ENCODE data around the gene GRHL1.
A peak's percentile ranks its signal among the peaks of the same experiment; 100 is the strongest.

The GRHL1 gene

DNA sequence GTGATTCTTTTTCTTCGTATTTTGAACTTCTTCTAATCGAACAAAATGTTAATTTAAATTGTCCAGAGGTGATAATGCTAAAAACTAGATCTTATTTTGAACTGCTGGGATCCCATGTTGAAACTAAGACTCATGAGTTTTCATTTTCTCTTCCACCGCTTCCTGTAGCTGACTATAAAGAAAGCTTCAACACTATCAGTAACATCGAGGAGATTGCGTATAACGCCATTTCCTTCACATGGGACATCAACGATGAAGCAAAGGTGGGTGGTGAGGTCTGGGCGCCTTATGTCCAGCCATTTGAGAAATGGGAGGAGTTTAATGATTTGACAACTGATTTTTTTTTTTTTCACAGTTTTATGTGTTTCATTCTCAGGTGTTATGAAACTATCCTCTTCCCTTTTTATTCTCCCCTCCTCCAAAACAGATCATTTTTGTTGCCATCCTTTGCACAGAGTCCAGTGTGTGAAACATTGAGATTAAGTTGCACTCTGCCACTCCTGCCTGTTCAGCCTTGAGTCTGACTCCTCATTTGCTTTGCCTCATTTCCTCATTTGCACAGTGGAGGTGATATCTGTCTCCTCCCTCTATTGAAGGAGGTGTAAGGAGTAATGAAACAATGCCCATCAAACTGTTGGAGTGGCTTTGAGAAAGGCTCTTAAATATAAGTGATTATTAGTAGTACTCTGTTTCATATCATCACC, 13.8 kb downstream of the GRHL1 start:
- Histone ChIP-seq H3K4me2 (ENCODE audit: low read length) (no peak overlapping the region), H3K79me2 (ENCODE audit: control insufficient read depth, insufficient read depth, low read length, poor library complexity) (no peaks in the 10 kb centered on the region), H4K12ac (ENCODE audit: low read depth, low read length) (no peak overlapping the region), H4K91ac (ENCODE audit: low read depth, low read length) (no peak overlapping the region), H3K9ac (ENCODE audit: low read length) (no peak overlapping the region), H2BK120ac (ENCODE audit: insufficient read depth, low read length, poor library complexity) (no peak overlapping the region), H3K18ac (ENCODE audit: low read length) (no peak overlapping the region), H3K36me3 (ENCODE audit: control insufficient read depth in 1 of 2, insufficient read depth in 2 of 2, low read length in 2 of 2) (peaks cover 5 to 22% of the 10 kb centered on the region in 2 experiments), H2AFZ (ENCODE audit: insufficient read depth, low read length, poor library complexity) (no peak overlapping the region), H3K27ac (ENCODE audit: low read depth, low read length) (no peak overlapping the region), H3K79me1 (ENCODE audit: low read length) (no peaks in the 10 kb centered on the region), H3K4me3 (ENCODE audit: low read depth, low read length) (no peak overlapping the region), H4K8ac (ENCODE audit: low read depth, low read length) (no peak overlapping the region), H3K27me3 (ENCODE audit: insufficient read depth, low read length) (no peaks in the 10 kb centered on the region), H3K9me3 (ENCODE audit: insufficient read depth, low read depth, low read length) (no peaks in the 10 kb centered on the region), H2AK5ac (ENCODE audit: low read length) (no peak overlapping the region), H3K4ac (ENCODE audit: low read depth, low read length) (no peak overlapping the region), H2BK5ac (ENCODE audit: low read depth, low read length, poor library complexity) (no peak overlapping the region), H2BK12ac (ENCODE audit: low read length) (no peak overlapping the region), H3K4me1 (ENCODE audit: control insufficient read depth in 1 of 2, insufficient read depth in 2 of 2, low read length in 2 of 2) (peaks cover 2 to 3% of the 10 kb centered on the region in 2 experiments), H3K14ac (ENCODE audit: low read length) (no peak overlapping the region), H3K23ac (ENCODE audit: low read length) (no peak overlapping the region)
- no peak for DNase-seq
- WGBS (ENCODE audit: extremely low coverage, insufficient coverage, insufficient read length) = no CpG with 5 or more reads among the region's 8 CpGs

DNA sequence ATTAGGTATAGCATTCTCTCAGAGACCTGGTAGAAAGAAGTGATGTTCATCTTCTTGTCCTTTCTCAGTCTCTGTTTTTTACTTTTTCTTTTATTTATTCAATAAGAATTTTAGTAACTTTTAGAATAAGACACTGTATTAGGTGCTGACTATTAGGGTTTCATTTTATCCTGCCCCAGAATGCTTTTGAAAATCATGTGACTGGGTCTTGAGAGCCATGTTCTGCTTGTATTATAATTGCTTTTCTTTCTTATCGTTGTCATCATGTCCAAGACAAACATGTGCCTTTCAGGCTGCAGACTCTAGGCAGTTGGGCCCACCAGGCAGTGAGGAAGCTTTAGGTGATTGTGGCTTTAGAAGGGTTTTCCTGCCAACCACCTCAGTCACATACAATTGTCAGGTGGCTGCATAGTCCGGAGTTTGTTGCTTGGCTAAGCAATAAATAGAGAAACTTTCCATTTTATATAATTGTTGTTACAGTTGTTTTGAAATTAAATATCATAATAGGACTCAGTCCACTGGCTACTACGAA, 15.1 kb downstream of the GRHL1 start:
- no CpG with 5 or more reads among the region's 3 CpGs for WGBS (ENCODE audit: extremely low coverage, insufficient coverage, insufficient read length)

DNA sequence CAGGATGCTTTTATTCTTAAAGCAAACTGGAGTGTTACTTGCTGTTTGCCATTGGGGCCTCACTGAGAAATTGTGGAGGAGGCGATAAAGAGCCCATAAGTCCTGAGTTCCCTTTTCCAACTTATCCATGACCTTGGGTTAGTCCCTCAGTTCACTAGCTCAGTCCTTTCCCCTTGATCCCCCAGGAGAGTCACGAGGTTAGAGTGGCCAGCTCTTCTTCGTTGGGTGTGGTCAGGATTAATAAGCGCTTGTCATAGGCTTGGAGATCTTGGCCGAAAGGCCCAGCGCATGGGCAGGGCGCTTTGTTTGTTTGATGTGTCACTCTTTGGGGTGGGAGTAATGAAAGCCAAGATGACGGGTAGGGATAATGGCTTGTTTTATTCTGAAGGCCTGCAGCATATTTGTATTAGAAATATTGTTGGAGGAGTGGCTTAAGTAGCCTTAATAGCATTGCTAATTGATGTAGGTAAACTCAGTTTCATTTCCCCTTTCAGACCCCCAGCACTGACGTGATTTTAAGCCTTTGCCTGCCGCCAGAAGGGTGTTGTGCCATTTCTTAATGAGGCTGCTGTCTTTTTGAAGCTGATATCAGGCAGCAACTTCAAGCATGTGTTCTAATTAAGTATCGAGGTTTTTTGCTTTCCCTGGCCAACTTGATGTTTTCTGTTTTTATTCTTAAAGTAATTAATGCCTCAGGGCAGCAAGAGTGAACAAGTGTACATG, 15.7 kb downstream of the GRHL1 start:
- Histone ChIP-seq H3K4me3 (ENCODE audit: low read depth, low read length) (no peak overlapping the region), H3K4me1 (ENCODE audit: control insufficient read depth in 1 of 2, insufficient read depth in 2 of 2, low read length in 2 of 2) (peaks cover 8 to 13% of the 10 kb centered on the region in 2 experiments), H2BK120ac (ENCODE audit: insufficient read depth, low read length, poor library complexity) (no peak overlapping the region), H3K79me2 (ENCODE audit: control insufficient read depth, insufficient read depth, low read length, poor library complexity) (no peaks in the 10 kb centered on the region), H3K27me3 (ENCODE audit: insufficient read depth, low read length) (no peaks in the 10 kb centered on the region), H3K18ac (ENCODE audit: low read length) (no peak overlapping the region), H3K9ac (ENCODE audit: low read length) (no peak overlapping the region), H3K4me2 (ENCODE audit: low read length) (no peak overlapping the region), H3K36me3 (ENCODE audit: control insufficient read depth in 1 of 2, insufficient read depth in 2 of 2, low read length in 2 of 2) (peaks cover 2 to 14% of the 10 kb centered on the region in 2 experiments), H2BK12ac (ENCODE audit: low read length) (no peak overlapping the region), H3K23ac (ENCODE audit: low read length) (no peak overlapping the region), H2AK5ac (ENCODE audit: low read length) (no peak overlapping the region), H4K91ac (ENCODE audit: low read depth, low read length) (no peak overlapping the region), H2BK5ac (ENCODE audit: low read depth, low read length, poor library complexity) (no peak overlapping the region), H3K4ac (ENCODE audit: low read depth, low read length) (peak overlapping the region; percentile 33), H4K12ac (ENCODE audit: low read depth, low read length) (no peak overlapping the region), H3K27ac (ENCODE audit: low read depth, low read length) (no peak overlapping the region), H3K14ac (ENCODE audit: low read length) (no peak overlapping the region), H4K8ac (ENCODE audit: low read depth, low read length) (no peak overlapping the region), H3K9me3 (ENCODE audit: insufficient read depth, low read depth, low read length) (no peaks in the 10 kb centered on the region), H2AFZ (ENCODE audit: insufficient read depth, low read length, poor library complexity) (no peak overlapping the region), H3K79me1 (ENCODE audit: low read length) (peaks cover 2% of the 10 kb centered on the region)
- DNase-seq = no peak
- no CpG with 5 or more reads among the region's 11 CpGs for WGBS (ENCODE audit: extremely low coverage, insufficient coverage, insufficient read length)

More for the DNA sequence above, 15.1 kb downstream of the GRHL1 start:
- Histone ChIP-seq H2BK120ac (ENCODE audit: insufficient read depth, low read length, poor library complexity) (no peak overlapping the region), H4K12ac (ENCODE audit: low read depth, low read length) (no peak overlapping the region), H3K4ac (ENCODE audit: low read depth, low read length) (no peak overlapping the region), H2BK12ac (ENCODE audit: low read length) (no peak overlapping the region), H2BK5ac (ENCODE audit: low read depth, low read length, poor library complexity) (no peak overlapping the region), H3K27ac (ENCODE audit: low read depth, low read length) (no peak overlapping the region), H3K79me2 (ENCODE audit: control insufficient read depth, insufficient read depth, low read length, poor library complexity) (no peaks in the 10 kb centered on the region), H4K8ac (ENCODE audit: low read depth, low read length) (no peak overlapping the region), H3K36me3 (ENCODE audit: control insufficient read depth in 1 of 2, insufficient read depth in 2 of 2, low read length in 2 of 2) (peaks cover 2 to 16% of the 10 kb centered on the region in 2 experiments), H3K4me2 (ENCODE audit: low read length) (no peak overlapping the region), H3K27me3 (ENCODE audit: insufficient read depth, low read length) (no peaks in the 10 kb centered on the region), H3K4me1 (ENCODE audit: control insufficient read depth in 1 of 2, insufficient read depth in 2 of 2, low read length in 2 of 2) (peaks cover 8 to 13% of the 10 kb centered on the region in 2 experiments), H3K9ac (ENCODE audit: low read length) (no peak overlapping the region), H3K4me3 (ENCODE audit: low read depth, low read length) (no peak overlapping the region), H3K18ac (ENCODE audit: low read length) (no peak overlapping the region), H3K23ac (ENCODE audit: low read length) (no peak overlapping the region), H3K9me3 (ENCODE audit: insufficient read depth, low read depth, low read length) (no peaks in the 10 kb centered on the region), H4K91ac (ENCODE audit: low read depth, low read length) (no peak overlapping the region), H3K79me1 (ENCODE audit: low read length) (peaks cover 2% of the 10 kb centered on the region), H2AK5ac (ENCODE audit: low read length) (no peak overlapping the region), H2AFZ (ENCODE audit: insufficient read depth, low read length, poor library complexity) (no peak overlapping the region), H3K14ac (ENCODE audit: low read length) (no peak overlapping the region)
- DNase-seq = no peak

DNA sequence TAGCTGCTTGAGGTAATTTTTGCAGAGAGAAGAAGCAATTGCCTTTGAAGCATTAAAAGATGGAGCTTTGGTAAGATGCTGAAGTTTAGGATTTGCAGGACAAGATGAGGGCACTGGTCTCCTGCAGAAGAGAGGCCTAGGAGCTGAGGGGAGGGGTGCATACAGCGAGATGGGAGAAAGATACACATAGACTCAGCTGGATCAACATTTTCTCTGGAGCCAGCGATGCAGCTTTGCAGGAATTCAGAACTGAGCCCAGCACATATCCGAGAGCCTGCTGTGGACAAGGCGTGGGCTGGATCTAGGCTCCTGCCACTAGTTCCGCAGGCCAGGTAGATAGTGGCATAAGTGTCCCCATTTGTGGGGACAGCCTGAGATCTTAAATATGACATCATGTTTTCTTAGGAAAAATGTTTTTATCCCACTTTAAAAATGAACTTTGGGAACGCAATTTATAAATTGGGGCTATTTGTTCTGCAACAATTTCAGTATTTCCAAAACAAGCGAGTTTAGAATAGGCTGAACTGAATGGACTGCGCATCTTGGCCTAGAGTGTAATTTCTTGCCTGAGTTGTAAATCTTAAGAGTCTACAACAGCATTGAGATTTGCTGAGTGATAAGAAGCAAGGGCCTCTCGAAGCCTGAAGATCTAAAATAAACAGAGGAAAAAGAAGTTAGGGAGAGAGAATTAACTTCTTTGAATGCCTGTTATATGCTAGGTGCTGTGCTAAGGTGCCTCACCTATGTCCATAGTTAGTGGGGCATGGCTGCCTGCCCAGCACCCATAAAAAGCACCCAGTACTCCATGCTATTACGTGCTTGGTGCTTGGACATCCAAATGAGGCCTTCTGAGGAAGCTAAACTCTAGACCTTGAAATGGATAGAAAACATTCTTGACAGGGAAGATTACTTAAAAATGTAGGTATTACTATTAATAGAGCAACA, 17.3 kb downstream of the GRHL1 start:
- no peak overlapping the region for H3K9ac ChIP-seq (ENCODE audit: low read length)
- no peak overlapping the region for H4K12ac ChIP-seq (ENCODE audit: low read depth, low read length)
- H4K8ac ChIP-seq (ENCODE audit: low read depth, low read length) = no peak overlapping the region
- peaks cover 2% of the 10 kb centered on the region for H3K79me2 ChIP-seq (ENCODE audit: control insufficient read depth, insufficient read depth, low read length, poor library complexity)
- no peak overlapping the region for H3K4me3 ChIP-seq (ENCODE audit: low read depth, low read length)
- no peak for DNase-seq
- no peak overlapping the region for H3K23ac ChIP-seq (ENCODE audit: low read length)
- H3K27ac ChIP-seq (ENCODE audit: low read depth, low read length) = no peak overlapping the region
- no peak overlapping the region for H3K18ac ChIP-seq (ENCODE audit: low read length)
- peaks cover 10 to 18% of the 10 kb centered on the region in 2 experiments for H3K36me3 ChIP-seq (ENCODE audit: control insufficient read depth in 1 of 2, insufficient read depth in 2 of 2, low read length in 2 of 2)
- no peak overlapping the region for H2AFZ ChIP-seq (ENCODE audit: insufficient read depth, low read length, poor library complexity)
- H3K79me1 ChIP-seq (ENCODE audit: low read length) = peaks cover 4% of the 10 kb centered on the region
- no peak overlapping the region for H2AK5ac ChIP-seq (ENCODE audit: low read length)
- H3K4me1 ChIP-seq (ENCODE audit: control insufficient read depth in 1 of 2, insufficient read depth in 2 of 2, low read length in 2 of 2) = peaks cover 10 to 15% of the 10 kb centered on the region in 2 experiments
- no peaks in the 10 kb centered on the region for H3K9me3 ChIP-seq (ENCODE audit: insufficient read depth, low read depth, low read length)
- no peak overlapping the region for H2BK120ac ChIP-seq (ENCODE audit: insufficient read depth, low read length, poor library complexity)
- no CpG with 5 or more reads among the region's 10 CpGs for WGBS (ENCODE audit: extremely low coverage, insufficient coverage, insufficient read length)
- H3K4ac ChIP-seq (ENCODE audit: low read depth, low read length) = no peak overlapping the region
- no peaks in the 10 kb centered on the region for H3K27me3 ChIP-seq (ENCODE audit: insufficient read depth, low read length)
- no peak overlapping the region for H3K4me2 ChIP-seq (ENCODE audit: low read length)
- no peak overlapping the region for H3K14ac ChIP-seq (ENCODE audit: low read length)
- no peak overlapping the region for H2BK5ac ChIP-seq (ENCODE audit: low read depth, low read length, poor library complexity)
- no peak overlapping the region for H2BK12ac ChIP-seq (ENCODE audit: low read length)
- no peak overlapping the region for H4K91ac ChIP-seq (ENCODE audit: low read depth, low read length)

Data from trophoblast cell (in vitro differentiated cells and primary cell).